GM12801 (cell line): ENCODE results near the gene HSFX4.
"Not testable (repeated sequence)": the region's sequence is repeated elsewhere in the genome, so short reads cannot be mapped to it uniquely, and the experiment has no call there.

ENCODE experiments used
- TF ChIP-seq, protein P1 (sequence below): IDR thresholded peaks from one replicate; pipeline ENCODE4 v1.5.1; 2011; ENCODE audit warnings: control low read depth; ENCODE audit not compliant: insufficient read length; ENCODE audit errors: extremely low read depth

The HSFX4 gene, protein sequence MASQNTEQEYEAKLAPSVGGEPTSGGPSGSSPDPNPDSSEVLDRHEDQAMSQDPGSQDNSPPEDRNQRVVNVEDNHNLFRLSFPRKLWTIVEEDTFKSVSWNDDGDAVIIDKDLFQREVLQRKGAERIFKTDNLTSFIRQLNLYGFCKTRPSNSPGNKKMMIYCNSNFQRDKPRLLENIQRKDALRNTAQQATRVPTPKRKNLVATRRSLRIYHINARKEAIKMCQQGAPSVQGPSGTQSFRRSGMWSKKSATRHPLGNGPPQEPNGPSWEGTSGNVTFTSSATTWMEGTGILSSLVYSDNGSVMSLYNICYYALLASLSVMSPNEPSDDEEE

DNA sequence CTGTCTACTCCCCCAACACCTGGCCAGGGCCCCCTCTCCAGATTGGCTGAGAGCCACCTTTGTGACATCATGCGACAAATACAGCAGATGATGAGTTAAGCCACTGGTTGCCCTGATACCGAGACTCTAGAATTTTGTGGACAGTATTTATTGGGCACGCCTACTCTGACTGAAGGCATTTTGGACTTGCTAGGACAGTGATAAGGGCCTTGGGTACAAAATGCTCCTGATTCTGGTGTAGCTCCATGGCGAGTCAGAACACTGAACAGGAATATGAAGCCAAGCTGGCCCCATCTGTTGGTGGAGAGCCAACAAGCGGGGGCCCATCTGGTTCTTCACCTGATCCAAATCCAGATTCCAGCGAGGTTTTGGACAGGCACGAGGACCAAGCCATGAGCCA, at the start of gene HSFX4:
Gene HSFX4, plus strand, starts transcription at position 174 of the 400 bp plus-strand sequence. Its CDS starts 72 bp downstream, at position 246.
- TF ChIP-seq, protein P1, sequence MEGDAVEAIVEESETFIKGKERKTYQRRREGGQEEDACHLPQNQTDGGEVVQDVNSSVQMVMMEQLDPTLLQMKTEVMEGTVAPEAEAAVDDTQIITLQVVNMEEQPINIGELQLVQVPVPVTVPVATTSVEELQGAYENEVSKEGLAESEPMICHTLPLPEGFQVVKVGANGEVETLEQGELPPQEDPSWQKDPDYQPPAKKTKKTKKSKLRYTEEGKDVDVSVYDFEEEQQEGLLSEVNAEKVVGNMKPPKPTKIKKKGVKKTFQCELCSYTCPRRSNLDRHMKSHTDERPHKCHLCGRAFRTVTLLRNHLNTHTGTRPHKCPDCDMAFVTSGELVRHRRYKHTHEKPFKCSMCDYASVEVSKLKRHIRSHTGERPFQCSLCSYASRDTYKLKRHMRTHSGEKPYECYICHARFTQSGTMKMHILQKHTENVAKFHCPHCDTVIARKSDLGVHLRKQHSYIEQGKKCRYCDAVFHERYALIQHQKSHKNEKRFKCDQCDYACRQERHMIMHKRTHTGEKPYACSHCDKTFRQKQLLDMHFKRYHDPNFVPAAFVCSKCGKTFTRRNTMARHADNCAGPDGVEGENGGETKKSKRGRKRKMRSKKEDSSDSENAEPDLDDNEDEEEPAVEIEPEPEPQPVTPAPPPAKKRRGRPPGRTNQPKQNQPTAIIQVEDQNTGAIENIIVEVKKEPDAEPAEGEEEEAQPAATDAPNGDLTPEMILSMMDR: not testable (repeated sequence)

DNA sequence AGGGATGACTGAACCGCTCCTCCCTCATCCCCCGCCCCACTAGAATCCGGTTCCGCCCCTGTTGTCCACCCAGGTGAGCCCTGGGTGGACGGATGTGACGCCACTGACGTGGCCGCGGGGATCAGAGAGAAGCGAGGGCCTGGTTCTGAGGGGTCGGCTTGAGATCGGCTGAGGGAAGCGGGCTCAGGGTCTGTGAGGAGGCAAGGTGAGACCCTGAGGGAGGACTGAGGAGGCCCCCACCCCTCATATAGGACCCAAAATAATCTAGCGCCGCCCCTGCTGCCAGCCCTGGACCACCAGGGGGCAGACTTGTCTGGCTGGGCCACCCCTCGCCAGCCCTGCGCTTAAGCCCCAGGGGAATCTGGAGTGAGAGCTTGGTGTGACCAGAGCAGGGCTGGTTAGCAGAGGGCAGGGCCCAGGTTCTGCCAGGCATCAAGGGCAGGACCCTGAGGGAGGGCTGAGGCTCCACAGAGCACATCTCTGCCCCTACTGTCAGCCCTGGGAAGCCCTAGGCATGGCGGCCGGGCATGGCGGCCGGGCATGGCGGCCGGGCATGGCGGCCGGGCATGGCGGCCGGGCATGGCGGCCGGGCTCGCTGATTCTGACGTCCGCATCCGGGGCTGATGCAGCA, 48.2 kb upstream of the HSFX4 start, which contains the start of gene MAGEA8:
Gene MAGEA8, plus strand, starts transcription at position 103 of the 631 bp plus-strand sequence. CDS start 3,090 bp downstream, outside the sequence.
- TF ChIP-seq, protein P1: no peak

DNA sequence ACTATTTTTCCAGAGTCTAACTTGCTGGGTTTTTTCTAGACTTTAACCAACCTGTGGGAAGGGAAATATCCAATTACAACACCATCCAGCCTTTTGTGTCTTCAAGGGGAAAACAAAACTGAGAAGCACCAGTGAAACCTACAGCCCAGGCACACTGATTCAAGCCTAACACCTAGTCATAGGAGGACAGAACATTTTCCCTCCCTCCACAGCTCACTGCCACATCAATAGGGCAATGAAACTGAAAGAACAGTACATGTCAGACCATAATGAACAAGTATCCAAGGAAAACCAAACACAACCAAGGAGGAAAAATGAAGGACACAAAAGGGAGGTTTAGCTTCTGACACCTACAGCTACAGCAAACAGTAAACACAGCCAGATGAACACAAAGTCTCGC, 30.8 kb upstream of the HSFX4 start:
- TF ChIP-seq, protein P1: no peak

DNA sequence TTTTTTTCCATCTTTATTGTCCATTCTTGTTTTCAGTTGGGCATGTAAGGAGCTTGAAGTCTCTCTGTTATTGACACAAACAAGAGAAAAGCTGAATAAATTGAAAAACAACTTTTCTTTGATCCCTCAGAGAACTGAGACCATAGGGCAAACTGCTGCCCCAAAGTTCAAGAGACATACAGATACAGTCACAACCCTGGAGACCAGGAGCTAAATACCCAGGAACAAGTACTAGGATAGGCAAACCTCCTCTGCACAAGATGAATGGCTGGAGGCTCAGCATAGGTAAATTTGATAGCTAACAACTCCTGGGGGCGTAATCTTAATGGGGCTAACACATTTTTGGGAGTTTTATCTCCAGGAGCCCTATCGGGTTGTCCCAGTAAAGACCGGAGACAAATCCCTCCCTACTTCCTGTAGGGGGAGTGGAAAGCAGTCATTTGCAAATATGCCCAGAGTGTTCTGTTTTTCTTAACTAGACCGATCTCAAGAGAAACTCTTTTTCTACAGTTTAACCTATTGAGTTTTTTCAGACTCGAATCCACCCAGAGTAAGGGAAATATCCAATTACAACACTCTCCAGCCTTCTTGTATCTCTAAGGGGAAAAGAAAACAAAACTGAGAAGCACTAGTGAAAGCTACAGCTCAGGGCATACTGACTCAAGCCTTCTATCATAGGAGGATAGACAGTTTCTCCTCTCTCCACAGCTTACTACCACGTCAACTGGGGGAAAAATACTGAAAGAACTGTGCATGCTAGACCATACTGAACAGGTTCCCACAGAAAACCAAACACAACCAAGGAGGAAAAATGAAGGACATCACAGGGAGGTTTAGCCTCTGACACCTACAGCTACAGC, 25.3 kb upstream of the HSFX4 start:
- TF ChIP-seq, protein P1: no peak

DNA sequence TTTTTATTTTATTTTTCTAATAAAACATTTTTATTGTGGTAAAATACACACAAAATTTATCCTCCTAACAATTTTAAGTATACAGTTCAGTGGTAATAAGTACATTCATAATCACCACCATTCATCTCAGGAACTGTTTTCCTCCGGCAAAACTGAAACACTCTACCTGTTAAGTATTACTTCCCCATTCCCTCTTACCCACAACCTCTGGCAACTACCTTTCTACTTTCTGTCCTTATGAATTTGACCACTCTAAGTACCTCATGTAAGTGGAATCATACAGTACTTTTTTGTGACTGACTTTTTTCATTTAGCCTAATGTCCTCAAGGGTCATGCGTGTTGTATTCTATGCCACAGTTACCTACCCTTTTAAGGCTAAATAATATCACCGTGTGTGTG, 21.1 kb upstream of the HSFX4 start:
- TF ChIP-seq, protein P1: no peak

DNA sequence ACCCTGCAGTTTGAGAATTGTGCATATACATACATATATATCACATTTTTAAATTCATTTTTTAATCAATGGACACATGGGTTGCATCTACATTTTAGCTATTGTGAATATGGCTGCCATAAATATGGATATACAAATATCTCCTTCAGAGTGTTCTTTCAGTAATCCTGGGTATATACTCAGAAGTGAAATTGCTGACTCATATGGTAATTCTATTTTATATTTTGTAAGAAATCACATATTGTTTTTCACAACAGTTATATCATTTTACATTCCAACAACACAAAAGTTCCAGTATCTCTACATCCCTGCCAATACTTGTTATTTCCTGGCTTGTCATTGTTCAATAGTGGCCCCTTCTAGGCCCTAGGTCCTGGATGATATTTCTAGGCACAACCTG, 20.6 kb upstream of the HSFX4 start:
- TF ChIP-seq, protein P1: no peak

DNA sequence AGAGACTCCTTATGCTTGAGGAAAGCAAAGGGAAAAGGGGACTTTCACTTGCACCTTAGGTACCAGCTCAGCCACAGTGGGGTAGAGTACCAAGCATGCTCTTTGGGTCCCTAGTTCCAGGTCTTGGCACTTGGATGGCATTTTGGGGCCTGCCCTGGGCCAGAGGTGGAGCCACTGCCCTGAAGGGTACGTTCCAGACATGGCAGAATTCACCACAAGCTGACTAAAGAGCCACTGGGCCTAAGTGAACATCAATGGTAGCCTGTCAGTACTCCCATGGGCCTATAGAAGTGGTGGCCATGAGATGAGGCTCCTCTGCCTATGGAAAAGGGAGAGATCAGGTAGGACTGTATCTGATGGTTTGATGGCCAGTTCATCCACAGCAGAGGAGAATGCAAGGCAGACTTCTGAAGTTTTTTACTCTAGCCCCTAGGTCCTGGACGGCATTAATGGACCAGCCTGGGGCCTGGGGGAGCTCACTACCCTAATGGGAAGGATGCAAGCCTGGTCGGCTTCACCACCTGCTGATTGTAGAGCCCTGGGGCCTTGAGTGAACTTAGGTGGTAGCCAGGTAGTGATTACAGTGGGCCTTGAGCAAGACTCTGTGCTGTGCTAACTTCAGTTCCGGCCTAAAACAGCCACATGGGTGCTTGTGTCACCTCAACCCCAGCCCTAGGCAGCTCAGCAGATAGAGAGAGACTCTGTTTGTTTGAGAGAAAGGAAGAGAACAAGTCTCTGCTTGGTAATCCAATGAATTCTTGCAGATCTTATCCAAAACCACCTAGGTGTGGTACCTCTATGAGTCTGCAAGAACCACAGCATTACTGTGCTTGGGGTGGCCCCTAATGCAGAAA, 19.8 kb upstream of the HSFX4 start:
- TF ChIP-seq, protein P1: no peak
